ENCODE measurements around the gene GALNT8.

GALNT8 gene

DNA sequence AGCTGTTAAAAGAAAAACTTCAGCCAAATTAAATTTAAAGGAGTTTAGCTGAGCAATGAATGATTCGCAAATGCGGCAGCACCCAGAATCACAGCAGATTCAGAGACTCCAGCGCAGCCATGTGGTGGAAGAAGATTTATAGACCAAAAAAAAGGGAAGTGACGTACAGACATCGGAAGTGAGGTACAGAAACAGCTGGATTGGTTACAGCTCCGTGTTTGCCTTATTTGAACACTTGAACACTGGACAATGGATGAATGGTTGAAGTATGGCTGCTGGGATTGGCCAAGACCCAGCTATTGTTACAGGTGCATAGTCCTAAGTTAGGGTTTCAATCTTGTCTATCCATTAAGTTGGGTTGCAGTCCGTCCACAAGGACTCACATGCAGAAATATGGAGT, 42.6 kb downstream of the GALNT8 start:
- TF ChIP-seq BACH2 (CRISPR knock-in tag; IDR thresholded peaks at IDR 0.05; ENCODE audit: borderline replicate concordance) (no peak), PATZ1 (CRISPR knock-in tag; IDR thresholded peaks at IDR 0.05; ENCODE audit: borderline replicate concordance) (no peak), TSHZ2 (CRISPR knock-in tag; IDR thresholded peaks at IDR 0.05) (no peak), ZNF565 (CRISPR knock-in tag; conservative IDR thresholded peaks at IDR 0.05; ENCODE audit: low read depth) (no peak), ZFP30 (CRISPR knock-in tag; IDR thresholded peaks at IDR 0.05) (no peak), TCF4 (CRISPR knock-in tag; IDR thresholded peaks at IDR 0.05; ENCODE audit: borderline replicate concordance) (no peak), CSRNP3 (CRISPR knock-in tag; IDR thresholded peaks at IDR 0.05) (no peak), ISL1 (CRISPR knock-in tag; IDR thresholded peaks at IDR 0.05) (no peak), GLIS3 (CRISPR knock-in tag; IDR thresholded peaks at IDR 0.05) (no peak), ZNF70 (CRISPR knock-in tag; IDR thresholded peaks at IDR 0.05) (no peak)
- TF ChIP-seq, protein P1, sequence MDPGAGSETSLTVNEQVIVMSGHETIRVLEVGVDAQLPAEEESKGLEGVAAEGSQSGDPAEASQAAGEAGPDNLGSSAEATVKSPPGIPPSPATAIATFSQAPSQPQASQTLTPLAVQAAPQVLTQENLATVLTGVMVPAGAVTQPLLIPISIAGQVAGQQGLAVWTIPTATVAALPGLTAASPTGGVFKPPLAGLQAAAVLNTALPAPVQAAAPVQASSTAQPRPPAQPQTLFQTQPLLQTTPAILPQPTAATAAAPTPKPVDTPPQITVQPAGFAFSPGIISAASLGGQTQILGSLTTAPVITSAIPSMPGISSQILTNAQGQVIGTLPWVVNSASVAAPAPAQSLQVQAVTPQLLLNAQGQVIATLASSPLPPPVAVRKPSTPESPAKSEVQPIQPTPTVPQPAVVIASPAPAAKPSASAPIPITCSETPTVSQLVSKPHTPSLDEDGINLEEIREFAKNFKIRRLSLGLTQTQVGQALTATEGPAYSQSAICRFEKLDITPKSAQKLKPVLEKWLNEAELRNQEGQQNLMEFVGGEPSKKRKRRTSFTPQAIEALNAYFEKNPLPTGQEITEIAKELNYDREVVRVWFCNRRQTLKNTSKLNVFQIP (CRISPR knock-in tag; IDR thresholded peaks at IDR 0.05; ENCODE audit: borderline replicate concordance, low read depth) = no peak
- no peak for ATAC-seq

GRCh38 chr12:4763549-4763948, 43.3 kb downstream of the GALNT8 start:
- no peak for TF ChIP-seq ZC3H10 (CRISPR knock-in tag; IDR thresholded peaks at IDR 0.05)
- peak; percentile 33; the same call in 1 of the 3 replicates for ATAC-seq

GRCh38 chr12:4766445-4766844, 46.2 kb downstream of the GALNT8 start:
- TF ChIP-seq ZNF565 (CRISPR knock-in tag; conservative IDR thresholded peaks at IDR 0.05; ENCODE audit: low read depth) (no peak), CREB5 (CRISPR knock-in tag; IDR thresholded peaks at IDR 0.05; ENCODE audit: low read depth) (no peak), ESRRG (CRISPR knock-in tag; IDR thresholded peaks at IDR 0.05) (no peak), TSHZ2 (CRISPR knock-in tag; IDR thresholded peaks at IDR 0.05) (no peak), ZNF8 (CRISPR knock-in tag; IDR thresholded peaks at IDR 0.05) (no peak), PATZ1 (CRISPR knock-in tag; IDR thresholded peaks at IDR 0.05; ENCODE audit: borderline replicate concordance) (no peak), CSDC2 (CRISPR knock-in tag; IDR thresholded peaks at IDR 0.05) (no peak), ZFP30 (CRISPR knock-in tag; IDR thresholded peaks at IDR 0.05) (no peak), ISL1 (CRISPR knock-in tag; IDR thresholded peaks at IDR 0.05) (no peak), ARNTL (CRISPR knock-in tag; IDR thresholded peaks at IDR 0.05; ENCODE audit: borderline replicate concordance, low read depth) (no peak), TCF4 (CRISPR knock-in tag; IDR thresholded peaks at IDR 0.05; ENCODE audit: borderline replicate concordance) (no peak), PPARA (CRISPR knock-in tag; IDR thresholded peaks at IDR 0.05; ENCODE audit: borderline replicate concordance) (no peak), BACH2 (CRISPR knock-in tag; IDR thresholded peaks at IDR 0.05; ENCODE audit: borderline replicate concordance) (no peak)
- ATAC-seq = no peak
